HG03103 (cell line): Measurements from ENCODE around the gene TCEA2.

Experiments used
- ATAC-seq: cut with Tn5 transposase; IDR thresholded peaks from one replicate; pipeline ENCODE4 v1.9.1; 2021; ENCODE audit warnings: low read depth; ENCODE audit not compliant: unreplicated experiment

TCEA2 gene

GRCh38 chr20:64063389-64064144, 569 bp downstream of the TCEA2 start:
- no peak for ATAC-seq

GRCh38 chr20:64064145-64064698, 1.2 kb downstream of the TCEA2 start:
- no peak for ATAC-seq

DNA sequence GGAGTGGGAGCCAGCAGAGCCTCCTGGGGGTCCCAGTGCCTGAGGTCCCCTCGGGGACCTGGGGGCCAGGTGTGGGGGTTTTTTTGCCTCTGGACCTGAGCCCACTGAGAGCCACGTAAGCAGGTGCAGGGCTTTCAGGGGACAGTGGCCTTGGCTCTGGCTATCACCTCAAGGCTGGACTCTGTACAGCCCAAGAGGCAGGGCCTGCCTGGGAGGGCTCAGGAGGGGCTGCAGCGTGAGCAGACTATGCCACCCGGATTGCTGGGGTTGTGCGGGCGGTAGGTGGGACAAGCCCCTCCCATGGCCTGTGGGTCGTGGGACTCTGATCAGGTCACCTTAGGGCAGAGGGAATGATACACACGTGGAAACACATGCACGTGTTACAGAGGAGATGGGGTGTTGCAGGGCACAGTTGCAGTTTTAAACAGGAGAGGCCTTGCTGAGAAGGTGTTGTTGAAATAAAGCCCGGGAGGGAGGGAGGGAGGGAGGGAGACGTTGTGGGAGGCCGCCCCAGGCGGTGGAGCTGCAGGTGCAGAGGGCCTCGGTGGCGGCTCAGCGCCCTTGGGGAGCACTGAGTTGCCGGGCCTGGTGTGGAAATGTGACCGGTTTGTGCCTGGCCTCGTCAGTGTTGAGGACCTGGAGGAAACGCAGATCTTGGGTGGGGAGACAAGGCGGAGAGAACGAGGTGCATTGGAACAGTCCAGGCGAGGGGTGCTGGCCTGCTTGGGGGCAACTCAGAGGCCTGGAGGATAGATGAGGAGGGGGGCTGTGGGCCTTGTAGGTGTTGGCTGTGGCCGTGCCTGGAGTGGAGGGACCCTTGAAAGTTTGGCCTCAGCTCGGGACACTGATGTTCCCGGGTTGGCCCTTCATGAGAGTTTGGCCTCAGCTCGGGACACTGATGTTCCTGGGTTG, 2.3 kb downstream of the TCEA2 start:
- no peak for ATAC-seq

DNA sequence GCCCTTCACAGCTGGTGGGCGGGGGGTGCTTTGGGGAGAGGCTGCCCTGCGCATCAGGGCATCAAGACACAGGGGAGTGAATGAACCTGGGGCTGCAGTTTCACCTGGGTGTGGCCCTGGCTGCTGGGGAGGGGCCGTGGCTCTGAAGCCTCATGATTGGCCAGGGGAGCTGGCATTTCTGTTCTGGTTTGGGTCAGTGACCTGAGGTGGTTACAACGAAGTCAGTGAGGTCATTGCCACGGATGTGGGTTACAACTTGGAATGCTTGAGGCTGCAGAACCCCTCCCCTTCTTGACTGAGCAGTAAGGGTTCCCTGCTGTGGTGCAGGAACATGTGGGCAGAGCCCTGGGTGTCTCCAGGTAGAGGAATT, 3.0 kb downstream of the TCEA2 start:
- peak; percentile 36 for ATAC-seq

GRCh38 chr20:64067005-64067632, 4.1 kb downstream of the TCEA2 start:
- no peak for ATAC-seq

GRCh38 chr20:64067733-64068307, 4.8 kb downstream of the TCEA2 start:
- no peak for ATAC-seq

- no peak for ATAC-seq
Observed at GRCh38 chr20:64068386-64069208, 5.6 kb downstream of the TCEA2 start.

GRCh38 chr20:64069209-64069613, 6.2 kb downstream of the TCEA2 start:
- ATAC-seq, result no peak

- ATAC-seq, result no peak
Observed at GRCh38 chr20:64069614-64070243, 6.7 kb downstream of the TCEA2 start.

DNA sequence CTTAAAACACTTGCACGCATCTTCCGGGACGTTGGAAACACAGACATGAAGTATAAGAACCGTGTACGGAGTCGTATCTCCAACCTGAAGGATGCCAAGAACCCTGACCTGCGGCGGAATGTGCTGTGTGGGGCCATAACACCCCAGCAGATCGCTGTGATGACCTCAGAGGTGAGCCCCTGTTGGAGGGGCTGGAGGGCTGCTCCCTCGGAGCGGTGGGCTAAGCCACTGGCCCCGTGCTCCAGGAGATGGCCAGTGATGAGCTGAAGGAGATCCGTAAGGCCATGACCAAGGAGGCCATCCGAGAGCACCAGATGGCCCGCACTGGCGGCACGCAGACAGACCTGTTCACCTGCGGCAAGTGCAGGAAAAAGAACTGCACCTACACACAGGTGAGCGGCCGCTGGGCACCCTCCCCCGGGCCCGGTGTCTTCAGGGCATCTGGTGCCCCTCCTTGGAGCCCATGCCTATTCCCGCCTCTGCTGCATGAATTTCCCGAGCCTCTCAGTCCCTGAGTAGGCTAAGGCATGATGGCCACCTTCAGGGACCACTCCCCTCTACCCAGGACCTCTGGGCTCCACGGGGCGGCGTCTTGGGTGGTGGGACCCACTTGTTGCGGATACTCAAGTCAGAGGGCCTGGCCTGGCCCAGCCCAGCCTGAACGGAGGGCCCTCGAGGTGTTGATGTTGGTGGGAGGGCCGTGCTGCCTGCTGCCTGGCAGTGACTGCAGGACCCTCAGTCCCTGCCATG, 7.4 kb downstream of the TCEA2 start:
- ATAC-seq, result no peak

GRCh38 chr20:64071341-64072332, 8.6 kb downstream of the TCEA2 start:
- ATAC-seq, result no peak

- ATAC-seq, result no peak
Observed at GRCh38 chr20:64072498-64073063, 9.6 kb downstream of the TCEA2 start.

- ATAC-seq, result no peak
Observed at GRCh38 chr20:64073476-64074183, 10.6 kb downstream of the TCEA2 start.

DNA sequence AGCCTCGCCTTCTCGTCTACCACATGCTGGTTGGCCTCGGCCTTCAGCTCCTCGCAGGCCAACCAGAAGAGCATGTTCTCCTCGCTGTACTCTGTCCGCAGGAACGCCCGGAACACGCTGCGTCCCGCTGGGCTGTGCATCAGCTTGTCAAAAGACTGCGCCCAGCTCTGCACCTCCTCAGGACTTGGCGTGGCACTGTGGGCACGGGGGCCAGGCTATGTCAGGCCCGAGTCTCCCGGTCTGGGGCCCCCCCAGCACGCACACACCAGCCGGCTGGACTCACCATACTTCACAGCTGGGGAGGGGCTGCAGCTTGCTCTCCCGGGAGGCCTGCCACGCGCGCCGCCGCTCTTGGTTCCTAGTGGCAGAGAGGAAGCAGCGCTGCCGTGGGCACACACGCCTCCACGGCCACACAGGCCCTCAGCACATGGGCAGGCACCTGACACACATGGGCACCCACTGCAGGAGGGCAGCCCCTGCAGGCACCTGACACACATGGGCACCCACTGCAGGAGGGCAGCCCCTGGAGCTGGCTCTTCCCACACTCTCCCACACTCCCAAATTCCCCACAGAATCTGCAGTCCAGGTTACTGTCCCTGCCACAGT, 11.3 kb downstream of the TCEA2 start:
- no peak for ATAC-seq

GRCh38 chr20:64074963-64075362, 12.0 kb downstream of the TCEA2 start:
- ATAC-seq, result no peak

DNA sequence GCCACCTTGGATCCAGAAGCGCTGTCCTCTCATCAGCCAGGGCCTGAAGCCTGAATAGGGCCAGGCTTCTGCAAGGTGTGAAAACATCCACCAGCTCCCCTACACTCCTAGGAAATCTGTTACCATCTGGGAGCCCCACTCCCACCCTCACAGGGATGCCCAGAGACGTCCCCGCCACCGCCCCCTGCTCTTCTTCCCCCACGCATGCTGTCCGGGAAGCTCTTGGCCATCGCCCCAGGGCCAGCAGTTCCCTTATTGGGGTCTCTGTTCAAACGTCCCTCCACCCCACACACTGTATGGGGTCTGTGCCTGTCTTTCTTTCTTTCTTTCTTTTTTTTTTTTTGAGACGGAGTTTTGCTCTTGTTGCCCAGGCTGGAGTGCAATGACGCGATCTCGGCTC, 12.6 kb downstream of the TCEA2 start:
- ATAC-seq, result no peak
